ENCODE results near the gene SMG6. TPM values are rescaled to one million over a fixed set of nuclear protein-coding genes. Genes with fewer than 3 reads are reported as not detected.

The SMG6 gene
- total and polyA plus RNA-seq, 4 experiments from 2014 or later: 3.8 to 58.5 (median 30.6) TPM

DNA sequence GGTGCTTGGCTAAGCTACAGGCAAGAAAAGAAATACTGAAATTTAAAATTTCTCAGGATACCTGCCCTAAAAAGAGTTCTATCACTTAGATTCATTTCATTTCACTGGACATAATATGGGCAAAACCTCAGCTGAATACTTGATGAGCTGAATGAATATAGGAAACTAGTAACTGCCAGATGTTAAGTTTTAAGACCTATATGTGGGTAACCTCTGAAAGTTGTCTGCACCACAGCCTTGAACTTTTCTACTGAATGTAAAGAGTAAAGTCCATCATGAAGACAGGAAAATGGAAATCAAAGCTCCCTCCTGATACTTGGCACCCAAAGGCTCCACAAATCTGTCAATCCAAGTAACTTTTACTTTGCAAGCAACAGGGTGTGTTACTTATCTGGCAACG is 197.9 kb downstream of the SMG6 start:
- no peak overlapping the region for H3K27ac Mint-ChIP-seq
- Histone ChIP-seq H3K36me3 (ENCODE audit: insufficient read depth, low read length) (no peaks in the 10 kb centered on the region), H3K4me1 (ENCODE audit: insufficient read depth, low read length) (peaks cover 6% of the 10 kb centered on the region), H3K27me3 (ENCODE audit: insufficient read depth, low read length) (no peaks in the 10 kb centered on the region), H3K27ac (ENCODE audit: low read depth, low read length) (no peak overlapping the region), H3K9me3 (ENCODE audit: control insufficient read depth in 1 of 2, low read length in 2 of 2) (no peaks in the 10 kb centered on the region), H3K4me3 (ENCODE audit: low read length in 2 of 2) (no peak overlapping the region)
- H3K36me3 Mint-ChIP-seq: peaks cover 16 to 25% of the 10 kb centered on the region in 2 donors
- no peaks in the 10 kb centered on the region for H3K27me3 Mint-ChIP-seq
- ChIA-PET POLR2A (ENCODE audit: partially characterized antibody) (no interaction called here), CTCF (ENCODE audit: partially characterized antibody) (interaction anchor here (1.2 to 1.8 kb wide), 2 partner anchors 47 to 140 kb away, joined by 3 to 6 read pairs; no protein-coding TSS in a partner anchor)
- no peaks in the 10 kb centered on the region for H3K9me3 Mint-ChIP-seq
- peaks cover 9 to 21% (median 14%) of the 10 kb centered on the region in 4 donors for H3K4me1 Mint-ChIP-seq
- intact Hi-C loops (cut with micrococcal nuclease): no loop called here
- H3K4me3 Mint-ChIP-seq: no peak overlapping the region
- no peak for DNase-seq

GRCh38 chr17:2102931-2103809 is 200.4 kb downstream of the SMG6 start:
- H3K4me3 Mint-ChIP-seq: no peak overlapping the region
- H3K36me3 ChIP-seq (ENCODE audit: insufficient read depth, low read length): no peaks in the 10 kb centered on the region
- H3K27me3 ChIP-seq (ENCODE audit: insufficient read depth, low read length): no peaks in the 10 kb centered on the region
- no peak for DNase-seq
- no peak overlapping the region for H3K4me3 ChIP-seq (ENCODE audit: low read length in 2 of 2)
- H3K27me3 Mint-ChIP-seq: no peaks in the 10 kb centered on the region
- no peak overlapping the region for H3K27ac ChIP-seq (ENCODE audit: low read depth, low read length)
- POLR2A ChIA-PET (ENCODE audit: partially characterized antibody): interaction anchor here (2.4 kb wide), 1 partner anchor 13 kb away, joined by 17 read pairs; no protein-coding TSS in a partner anchor
- peaks cover 7 to 17% (median 12%) of the 10 kb centered on the region in 4 donors for H3K4me1 Mint-ChIP-seq
- no peaks in the 10 kb centered on the region for H3K9me3 ChIP-seq (ENCODE audit: control insufficient read depth in 1 of 2, low read length in 2 of 2)
- peaks cover 6% of the 10 kb centered on the region for H3K4me1 ChIP-seq (ENCODE audit: insufficient read depth, low read length)
- intact Hi-C loops (cut with micrococcal nuclease): no loop called here
- CTCF ChIA-PET (ENCODE audit: partially characterized antibody): interaction anchor here (2.1 to 4.8 kb wide), 2 partner anchors 13 to 141 kb away, joined by 8 to 18 read pairs; no protein-coding TSS in a partner anchor
- no peaks in the 10 kb centered on the region for H3K9me3 Mint-ChIP-seq
- peak overlapping the region; percentile 6 to 77 (median 64) for H3K27ac Mint-ChIP-seq
- H3K36me3 Mint-ChIP-seq: peaks cover 13 to 25% of the 10 kb centered on the region in 2 donors

DNA sequence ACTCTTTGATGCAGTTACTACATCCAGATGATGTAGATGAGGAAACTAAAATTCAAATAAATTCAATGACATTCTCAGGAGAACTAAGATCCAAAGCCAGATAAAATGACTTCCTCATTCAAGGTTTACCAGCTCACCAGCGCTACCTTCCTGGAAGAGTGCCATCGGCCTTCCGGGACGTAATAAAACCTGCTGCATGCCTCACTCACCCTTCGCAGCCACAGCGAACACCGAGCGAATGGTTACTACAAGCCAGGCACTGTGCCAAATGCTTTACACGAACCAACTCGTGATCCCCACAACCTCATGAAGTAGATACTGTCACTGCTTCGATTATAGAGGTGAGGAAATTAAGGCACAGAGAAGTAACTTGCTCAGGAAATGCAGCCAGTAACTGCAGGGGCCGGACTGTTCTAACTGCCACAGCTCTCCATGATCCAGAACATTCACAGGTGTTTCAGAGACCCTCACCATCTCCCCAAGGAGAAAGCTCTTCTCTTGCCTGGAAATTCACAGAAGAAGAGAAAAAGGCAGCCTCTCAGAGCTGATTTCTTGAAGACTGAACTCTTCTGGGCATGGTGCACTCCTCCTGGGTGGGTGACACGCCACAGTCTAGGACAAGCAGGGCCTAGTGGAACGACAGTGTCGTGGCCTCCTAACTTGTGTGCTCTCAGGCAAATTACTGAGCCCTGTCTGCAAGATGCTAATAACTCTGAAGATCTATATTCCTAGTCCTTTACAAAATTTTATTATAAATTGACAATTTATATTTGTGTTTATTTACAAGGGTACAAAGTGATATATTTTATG is 201.9 kb downstream of the SMG6 start:
- Histone ChIP-seq H3K9me3 (ENCODE audit: control insufficient read depth in 1 of 2, low read length in 2 of 2) (no peaks in the 10 kb centered on the region), H3K27ac (ENCODE audit: low read depth, low read length) (no peak overlapping the region), H3K36me3 (ENCODE audit: insufficient read depth, low read length) (no peaks in the 10 kb centered on the region), H3K27me3 (ENCODE audit: insufficient read depth, low read length) (no peaks in the 10 kb centered on the region), H3K4me3 (ENCODE audit: low read length in 2 of 2) (no peak overlapping the region), H3K4me1 (ENCODE audit: insufficient read depth, low read length) (peaks cover 6% of the 10 kb centered on the region)
- ChIA-PET POLR2A (ENCODE audit: partially characterized antibody) (interaction anchor here (2.4 kb wide), 1 partner anchor 12 kb away, joined by 17 read pairs; no protein-coding TSS in a partner anchor), CTCF (ENCODE audit: partially characterized antibody) (interaction anchor here (1.2 to 4.8 kb wide), 2 partner anchors 45 to 143 kb away, joined by 3 to 18 read pairs; no protein-coding TSS in a partner anchor)
- Mint-ChIP-seq H3K4me3 (peak overlapping the region in 1 of 8 donors; percentile 15), H3K9me3 (no peaks in the 10 kb centered on the region), H3K27me3 (no peaks in the 10 kb centered on the region), H3K4me1 (peaks cover 7 to 17% (median 13%) of the 10 kb centered on the region in 4 donors), H3K36me3 (peaks cover 9 to 16% of the 10 kb centered on the region in 2 donors), H3K27ac (peak overlapping the region; percentile 37 to 85 (median 55))
- DNase-seq: peak; percentile 42 to 68 (median 47)
- intact Hi-C loops (cut with micrococcal nuclease): no loop called here

DNA sequence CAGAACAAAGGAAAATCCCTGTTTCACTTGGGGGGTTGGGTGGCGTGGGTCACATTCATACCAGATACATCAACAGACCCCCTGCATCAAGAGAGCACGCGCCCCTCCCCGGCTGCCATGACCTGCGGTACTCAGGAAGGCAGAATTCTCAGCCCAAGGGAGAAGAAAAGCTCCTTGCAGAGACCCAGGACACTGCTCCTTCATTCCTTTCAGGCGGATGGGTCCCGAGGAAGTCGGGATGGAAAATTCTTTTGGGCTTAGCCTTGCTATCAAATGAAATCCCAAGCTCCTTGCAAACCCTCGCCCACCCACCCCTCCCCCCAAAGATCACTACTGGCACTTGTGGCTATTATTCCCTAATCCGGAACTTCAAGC is 208.1 kb downstream of the SMG6 start:
- Mint-ChIP-seq H3K4me3 (no peak overlapping the region), H3K4me1 (peaks cover 8 to 20% (median 16%) of the 10 kb centered on the region in 4 donors), H3K9me3 (no peaks in the 10 kb centered on the region), H3K27ac (peak overlapping the region in 4 of 7 donors; percentile 31 to 78 (median 68)), H3K36me3 (peaks cover 0 to 7% of the 10 kb centered on the region in 2 donors), H3K27me3 (no peaks in the 10 kb centered on the region)
- H3K36me3 ChIP-seq (ENCODE audit: insufficient read depth, low read length): no peaks in the 10 kb centered on the region
- intact Hi-C loops (cut with micrococcal nuclease): no loop called here
- H3K4me3 ChIP-seq (ENCODE audit: low read length in 2 of 2): no peak overlapping the region
- CTCF ChIA-PET (ENCODE audit: partially characterized antibody): interaction anchor here (1.0 kb wide), 1 partner anchor 149 kb away, joined by 4 read pairs; no protein-coding TSS in a partner anchor
- no peak overlapping the region for H3K27ac ChIP-seq (ENCODE audit: low read depth, low read length)
- DNase-seq: no peak
- H3K4me1 ChIP-seq (ENCODE audit: insufficient read depth, low read length): peaks cover 12% of the 10 kb centered on the region
- no peaks in the 10 kb centered on the region for H3K9me3 ChIP-seq (ENCODE audit: control insufficient read depth in 1 of 2, low read length in 2 of 2)
- POLR2A ChIA-PET (ENCODE audit: partially characterized antibody): no interaction called here
- H3K27me3 ChIP-seq (ENCODE audit: insufficient read depth, low read length): no peaks in the 10 kb centered on the region

DNA sequence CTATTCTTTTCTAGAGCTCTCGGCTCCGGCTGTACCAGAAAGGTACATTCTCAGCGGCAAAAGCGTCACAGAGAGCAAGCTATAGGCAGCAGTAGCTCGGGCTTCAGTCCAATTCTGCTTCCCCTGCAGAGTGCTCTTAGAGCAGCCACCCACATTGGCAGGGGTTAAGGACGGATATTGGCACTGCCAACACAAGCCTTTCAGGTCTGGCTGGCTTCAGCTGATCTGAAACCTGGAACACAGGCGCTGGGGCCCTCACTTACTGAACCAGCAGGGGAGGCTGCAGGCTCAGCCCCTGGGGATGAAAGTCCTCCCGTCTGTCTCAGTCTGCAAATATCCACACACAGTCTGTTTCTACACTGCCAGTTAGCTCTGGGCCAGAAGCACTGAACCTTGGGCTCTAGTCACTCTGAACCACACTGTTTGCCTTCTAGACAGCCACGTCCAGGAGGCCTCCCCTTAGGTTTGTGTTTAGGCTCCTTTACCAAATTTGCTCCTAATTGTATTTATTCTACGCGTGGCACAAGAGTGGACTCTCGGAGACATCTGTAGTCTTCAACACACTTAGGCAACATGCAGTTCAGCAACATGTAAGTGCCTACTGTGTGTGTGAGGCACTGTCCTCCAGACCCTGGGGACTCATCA is 208.6 kb downstream of the SMG6 start:
- Mint-ChIP-seq H3K36me3 (peaks cover 0 to 7% of the 10 kb centered on the region in 2 donors), H3K9me3 (no peaks in the 10 kb centered on the region), H3K27me3 (no peaks in the 10 kb centered on the region), H3K4me1 (peaks cover 12 to 26% (median 21%) of the 10 kb centered on the region in 4 donors), H3K27ac (peak overlapping the region in 4 of 7 donors; percentile 10 to 78 (median 34)), H3K4me3 (no peak overlapping the region)
- no peaks in the 10 kb centered on the region for H3K27me3 ChIP-seq (ENCODE audit: insufficient read depth, low read length)
- intact Hi-C loops (cut with micrococcal nuclease): no loop called here
- CTCF ChIA-PET (ENCODE audit: partially characterized antibody): interaction anchor here (1.0 kb wide), 1 partner anchor 150 kb away, joined by 4 read pairs; no protein-coding TSS in a partner anchor
- no peaks in the 10 kb centered on the region for H3K36me3 ChIP-seq (ENCODE audit: insufficient read depth, low read length)
- H3K27ac ChIP-seq (ENCODE audit: low read depth, low read length): no peak overlapping the region
- no peaks in the 10 kb centered on the region for H3K9me3 ChIP-seq (ENCODE audit: control insufficient read depth in 1 of 2, low read length in 2 of 2)
- no peak for DNase-seq
- H3K4me3 ChIP-seq (ENCODE audit: low read length in 2 of 2): no peak overlapping the region
- POLR2A ChIA-PET (ENCODE audit: partially characterized antibody): no interaction called here
- H3K4me1 ChIP-seq (ENCODE audit: insufficient read depth, low read length): peaks cover 17% of the 10 kb centered on the region

GRCh38 chr17:2093349-2093748 is 210.2 kb downstream of the SMG6 start:
- ChIA-PET CTCF (ENCODE audit: partially characterized antibody) (interaction anchor here (0.6 kb wide), 1 partner anchor 246 kb away, joined by 3 read pairs; no protein-coding TSS in a partner anchor), POLR2A (ENCODE audit: partially characterized antibody) (interaction anchor here (1.3 kb wide), 1 partner anchor 37 kb away, joined by 3 read pairs; no protein-coding TSS in a partner anchor)
- no peaks in the 10 kb centered on the region for H3K36me3 ChIP-seq (ENCODE audit: insufficient read depth, low read length)
- H3K36me3 Mint-ChIP-seq: peaks cover 0 to 9% of the 10 kb centered on the region in 2 donors
- intact Hi-C loops (cut with micrococcal nuclease): no loop called here
- H3K4me3 Mint-ChIP-seq: no peak overlapping the region
- H3K27me3 Mint-ChIP-seq: no peaks in the 10 kb centered on the region
- DNase-seq: no peak
- peaks cover 0 to 1% (median 0%) of the 10 kb centered on the region in 8 donors for H3K9me3 Mint-ChIP-seq
- H3K4me1 Mint-ChIP-seq: peaks cover 25 to 42% (median 35%) of the 10 kb centered on the region in 4 donors
- no peaks in the 10 kb centered on the region for H3K9me3 ChIP-seq (ENCODE audit: control insufficient read depth in 1 of 2, low read length in 2 of 2)
- H3K27me3 ChIP-seq (ENCODE audit: insufficient read depth, low read length): no peaks in the 10 kb centered on the region
- H3K4me3 ChIP-seq (ENCODE audit: low read length in 2 of 2): no peak overlapping the region
- peak overlapping the region in 4 of 7 donors; percentile 25 to 84 (median 80) for H3K27ac Mint-ChIP-seq
- peaks cover 30% of the 10 kb centered on the region for H3K4me1 ChIP-seq (ENCODE audit: insufficient read depth, low read length)
- no peak overlapping the region for H3K27ac ChIP-seq (ENCODE audit: low read depth, low read length)

Measured in CD4-positive, alpha-beta memory T cell (primary cell).